Astrocyte of the hippocampus (primary cell): ENCODE measurements around the gene VEPH1.

Experiments
- DNase-seq: peaks from one replicate; pipeline ENCODE4 v3.0.0; 2011; ENCODE audit warnings: low read depth, low spot score

The VEPH1 gene

DNA sequence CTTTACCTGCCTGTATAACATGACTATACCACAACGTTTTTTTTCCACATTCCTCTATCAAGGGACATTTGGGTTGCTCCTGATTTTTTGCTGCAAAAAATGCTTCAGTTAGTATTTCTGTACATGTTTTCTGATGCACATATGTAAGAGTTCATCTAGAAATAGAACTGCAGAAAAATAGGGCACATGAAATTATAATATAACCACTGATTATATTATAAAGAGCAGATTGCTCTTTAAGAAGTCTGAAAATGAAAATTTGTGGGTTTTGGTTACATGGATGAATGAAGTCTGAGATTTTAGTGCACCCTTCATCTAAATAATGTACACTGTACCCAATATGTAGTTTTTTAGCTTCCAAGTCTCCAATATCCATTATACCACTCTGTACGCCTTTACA is 196.7 kb downstream of the VEPH1 start:
- no peak for DNase-seq

DNA sequence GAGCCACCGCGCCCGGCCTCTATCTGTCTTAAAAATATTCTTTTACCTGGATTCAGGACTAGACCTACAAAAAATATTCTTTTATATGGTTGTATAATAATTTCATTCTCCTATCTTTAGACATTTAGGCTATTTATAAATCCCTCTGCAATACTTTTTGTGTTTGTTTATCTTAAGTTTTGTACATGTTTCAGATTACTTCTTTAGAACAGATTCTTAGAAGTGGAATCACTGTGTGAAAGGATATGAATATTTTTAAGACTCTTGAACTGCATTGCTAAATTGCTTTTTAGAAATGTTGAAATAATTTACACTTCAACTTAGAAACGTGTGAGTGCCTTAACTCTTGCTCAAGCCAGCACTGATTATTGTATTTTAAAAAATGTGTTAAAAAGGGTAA is 197.8 kb downstream of the VEPH1 start:
- no peak for DNase-seq

DNA sequence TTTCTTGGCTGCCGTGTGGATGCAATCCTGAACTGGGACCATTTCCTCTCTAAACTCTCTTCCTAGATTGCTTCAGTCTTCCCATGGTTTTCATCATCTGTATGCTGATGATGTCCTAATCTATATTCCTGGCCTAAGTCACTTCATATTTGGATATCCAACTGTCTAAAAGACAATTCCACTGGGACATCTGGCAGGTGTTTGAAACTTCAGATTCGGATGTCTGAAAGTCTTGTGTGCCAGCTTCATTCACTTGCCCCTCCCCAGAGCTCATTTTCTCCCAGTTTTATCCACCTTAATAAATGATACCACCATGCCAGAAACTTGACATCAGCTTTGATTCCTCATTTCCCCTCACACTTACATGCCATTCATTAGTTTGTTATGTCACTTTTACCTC is 201.5 kb downstream of the VEPH1 start:
- no peak for DNase-seq

DNA sequence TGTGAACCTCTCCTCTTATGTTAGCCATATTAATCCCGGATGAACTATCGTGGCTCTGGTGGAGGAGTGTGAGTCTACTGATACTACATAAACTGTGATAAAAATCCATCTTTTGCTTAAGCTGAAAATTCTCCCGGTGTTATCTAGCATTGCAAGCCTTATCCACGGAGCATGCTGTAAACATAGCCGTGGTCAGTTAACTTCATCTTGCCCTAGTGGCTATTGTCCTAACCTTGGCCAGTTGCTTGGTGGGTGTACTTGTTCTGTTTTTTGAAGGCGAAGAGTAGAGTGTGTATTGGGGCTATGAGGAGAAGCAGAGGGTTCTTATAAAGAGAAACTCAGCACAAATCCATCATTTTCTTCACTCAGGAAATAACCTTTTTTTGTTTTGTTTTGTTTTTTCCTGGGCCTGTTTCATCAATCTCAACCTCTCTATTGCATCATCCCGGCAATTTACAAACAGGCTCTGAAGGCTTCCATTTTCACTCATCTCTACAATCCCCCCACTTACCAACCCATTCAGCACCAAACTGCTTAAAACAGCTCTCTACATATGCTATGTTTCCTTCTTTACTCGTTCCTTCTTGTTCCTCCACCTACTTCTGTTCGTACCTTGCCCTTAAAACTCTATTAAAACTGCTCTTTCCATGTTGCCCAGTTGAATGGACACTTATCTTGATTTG is 202.1 kb downstream of the VEPH1 start:
- no peak for DNase-seq

DNA sequence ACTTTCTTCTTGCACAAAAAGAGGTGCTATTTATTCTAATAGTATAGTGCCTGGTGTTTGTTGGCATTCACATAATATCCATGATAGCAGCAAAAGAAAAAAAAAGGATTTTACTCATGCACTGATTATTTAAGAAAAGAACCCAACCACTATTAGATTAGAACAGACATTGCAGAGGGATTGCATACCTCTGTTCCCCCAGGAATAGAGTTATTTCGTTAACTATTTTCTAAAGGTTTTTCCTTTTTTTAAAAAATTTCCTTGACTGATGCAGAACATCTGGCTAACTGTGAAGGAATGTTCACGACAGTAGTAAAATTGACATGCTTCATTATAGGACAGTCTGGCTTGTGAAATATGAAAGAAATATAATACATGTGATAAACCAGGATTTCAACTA is 203.1 kb downstream of the VEPH1 start:
- no peak for DNase-seq

DNA sequence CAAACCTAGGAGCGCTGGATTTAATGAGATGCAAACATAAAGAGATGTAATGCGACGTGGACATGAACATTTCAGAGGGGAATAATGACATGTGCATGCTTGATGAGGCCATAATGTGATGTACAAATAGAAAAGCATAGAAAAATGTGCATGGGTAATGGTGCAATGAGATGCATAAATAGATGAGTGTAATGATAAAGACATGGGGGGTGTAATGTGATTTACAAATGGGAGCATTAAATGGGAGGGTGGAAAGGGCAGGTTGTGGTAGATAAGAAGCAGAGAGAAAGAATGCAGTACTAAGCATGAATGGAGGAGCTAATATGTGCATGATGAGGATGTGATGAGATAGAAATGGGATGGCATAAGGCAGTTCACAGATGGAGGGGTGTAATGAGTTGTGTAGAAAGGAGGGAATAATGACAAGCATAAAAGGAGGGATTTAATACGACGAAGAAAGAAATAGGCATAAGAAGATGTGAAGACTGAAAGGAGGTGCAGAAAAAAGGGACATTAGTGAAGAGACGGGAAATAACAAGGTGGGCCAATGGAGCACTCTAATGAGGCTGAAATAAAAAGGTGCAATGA is 205.8 kb downstream of the VEPH1 start:
- no peak for DNase-seq

DNA sequence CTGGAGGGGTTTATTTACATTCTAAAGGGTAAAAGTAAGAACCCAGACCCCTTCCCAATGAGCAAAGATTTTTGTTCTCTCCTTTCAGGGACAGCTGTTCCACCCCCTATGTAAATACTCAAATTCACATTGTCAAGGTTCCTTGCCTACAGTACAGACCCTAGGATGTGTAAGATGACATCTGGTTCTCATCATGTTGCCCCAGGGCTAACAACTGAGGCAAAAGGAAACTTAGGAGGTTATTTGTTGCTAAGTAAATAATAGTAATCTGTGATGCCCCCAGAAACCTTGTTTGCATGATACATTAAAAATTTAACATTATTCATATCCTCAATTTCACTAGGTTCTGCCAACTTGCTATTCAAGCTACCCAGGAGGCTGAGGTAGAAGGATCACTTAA is 208.3 kb downstream of the VEPH1 start:
- no peak for DNase-seq

DNA sequence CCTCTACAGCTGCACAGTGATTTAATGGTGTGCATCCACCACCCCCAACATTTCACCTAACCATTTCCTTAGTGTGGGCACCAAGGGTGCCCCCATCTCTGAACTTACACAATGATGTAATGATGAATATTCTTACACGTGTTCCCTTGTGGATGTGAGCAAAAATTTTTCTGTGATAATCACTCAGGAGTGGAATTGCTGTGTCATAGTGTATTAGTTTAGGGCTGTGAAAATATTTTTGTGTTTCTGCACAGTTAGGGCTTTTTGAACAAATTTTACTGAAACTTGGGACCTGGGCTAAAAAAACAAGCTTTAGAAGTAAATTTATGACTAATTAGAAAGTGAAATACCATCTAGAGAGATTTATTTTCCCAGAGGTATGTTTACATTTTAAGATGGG is 208.7 kb downstream of the VEPH1 start:
- DNase-seq: no peak

DNA sequence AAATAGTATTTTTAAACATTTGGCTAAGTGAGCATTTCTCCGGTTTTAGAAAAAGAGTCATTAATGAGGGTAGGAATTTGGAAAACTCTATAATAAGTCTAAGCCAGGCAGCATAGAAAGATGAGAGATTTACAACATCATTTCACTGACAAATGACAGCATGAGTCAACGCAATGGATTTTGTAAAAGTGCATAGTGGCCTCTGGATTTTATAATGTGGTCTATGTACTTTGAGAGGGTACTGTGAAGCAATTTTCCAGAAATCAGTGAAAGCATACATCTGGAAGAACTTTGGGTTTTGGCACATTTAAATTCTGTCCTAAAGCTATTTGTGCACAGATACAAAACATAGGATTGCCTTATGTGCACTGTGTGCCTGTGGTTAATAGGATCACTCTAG is 212.4 kb downstream of the VEPH1 start:
- DNase-seq: peak; percentile 38

DNA sequence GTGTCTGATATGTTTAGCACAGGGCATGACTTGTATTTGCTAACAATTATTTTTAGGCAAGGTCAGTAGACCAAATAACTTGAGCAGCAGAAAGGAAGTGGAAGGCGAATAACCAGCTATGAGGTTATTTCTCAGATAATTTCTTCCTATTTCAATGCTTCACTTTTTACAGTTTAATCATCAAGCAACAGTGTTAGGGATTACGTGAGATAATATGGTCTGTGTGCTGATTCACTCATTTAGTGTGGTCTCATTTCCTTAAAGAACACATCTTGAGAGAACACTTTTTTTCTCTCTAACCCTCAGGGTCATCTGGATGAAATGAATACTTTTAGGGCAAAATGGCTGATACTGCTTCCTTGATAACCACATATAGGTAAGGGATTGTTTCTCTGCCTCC is 217.2 kb downstream of the VEPH1 start:
- DNase-seq: no peak

DNA sequence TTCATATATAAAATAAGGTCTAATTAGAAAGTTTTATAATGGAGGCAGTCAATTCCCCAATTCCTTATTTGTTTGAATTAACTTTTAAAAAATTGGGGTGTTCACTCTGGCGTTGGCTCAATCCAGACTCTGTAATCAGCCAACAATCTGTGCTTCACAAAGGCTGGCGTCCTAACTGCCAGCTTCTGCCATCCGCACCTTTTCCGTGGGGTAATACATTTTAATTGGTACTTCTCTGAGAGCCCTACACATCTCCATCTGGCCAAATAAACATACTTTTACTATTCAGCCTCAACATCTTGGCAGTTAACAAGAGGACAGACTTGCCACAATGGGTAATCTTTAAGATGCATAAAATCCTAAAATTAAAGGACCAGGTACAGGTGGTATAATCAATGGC is 218.1 kb downstream of the VEPH1 start:
- no peak for DNase-seq

DNA sequence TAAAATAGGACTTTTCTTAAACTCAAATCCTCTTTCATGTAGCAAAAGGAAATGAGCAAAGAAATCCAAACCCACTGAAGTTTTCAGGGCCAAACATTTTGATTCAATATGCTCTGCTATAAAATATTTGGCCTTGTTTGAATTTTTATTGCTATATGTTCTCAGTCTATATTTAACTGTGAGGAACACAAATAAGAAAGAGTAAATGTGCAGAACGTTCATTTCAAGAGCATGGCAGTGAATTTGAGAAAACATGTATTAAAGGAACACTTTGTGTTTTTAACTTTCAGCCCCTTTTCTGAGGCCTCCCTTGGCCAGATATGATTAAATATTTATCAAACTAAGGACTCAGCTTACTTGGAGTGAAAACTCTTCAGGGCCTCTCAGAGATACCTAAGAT is 218.5 kb downstream of the VEPH1 start:
- no peak for DNase-seq

DNA sequence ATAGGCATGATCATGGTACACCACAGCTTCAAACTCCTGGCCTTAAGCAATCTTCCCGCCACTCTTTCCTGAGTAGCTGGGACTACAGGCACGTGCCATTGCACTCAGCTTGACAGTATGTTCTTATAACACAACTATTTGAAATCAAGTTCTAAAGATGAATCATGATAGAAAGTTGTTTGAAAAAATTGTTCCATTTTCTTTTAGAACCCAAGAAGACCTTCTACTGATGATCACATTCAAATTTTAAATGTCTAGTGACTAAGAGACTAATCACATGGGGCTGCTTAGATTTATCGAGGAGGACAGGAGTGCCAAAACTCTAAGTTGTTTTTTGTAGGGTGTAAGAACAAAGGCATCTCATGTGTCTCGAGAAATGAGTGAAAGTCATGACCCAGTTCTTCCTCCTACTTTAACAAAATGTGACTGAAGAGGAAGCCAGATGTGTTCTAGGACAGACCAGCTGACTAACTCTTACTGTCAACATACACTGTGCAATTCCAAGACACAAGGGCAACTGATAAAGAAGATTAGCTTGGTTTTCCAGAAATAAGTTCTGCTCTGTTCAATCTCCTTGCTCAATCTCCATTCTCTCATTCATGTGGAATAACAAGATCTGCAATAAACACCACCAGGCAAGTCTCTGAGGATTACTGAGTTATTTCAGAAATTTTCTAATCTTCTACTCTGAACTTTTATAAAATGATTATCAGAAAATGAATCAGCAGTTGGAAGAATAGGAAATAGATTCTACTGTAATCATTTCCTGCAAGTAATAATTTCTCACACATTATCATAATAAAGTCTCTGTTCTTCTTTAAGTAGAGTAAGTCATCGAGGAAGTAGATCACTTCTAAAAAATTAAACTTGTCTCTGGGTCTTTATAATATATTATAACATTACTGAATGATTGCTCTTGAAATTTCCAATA is 220.7 kb downstream of the VEPH1 start:
- DNase-seq: peak; percentile 18

DNA sequence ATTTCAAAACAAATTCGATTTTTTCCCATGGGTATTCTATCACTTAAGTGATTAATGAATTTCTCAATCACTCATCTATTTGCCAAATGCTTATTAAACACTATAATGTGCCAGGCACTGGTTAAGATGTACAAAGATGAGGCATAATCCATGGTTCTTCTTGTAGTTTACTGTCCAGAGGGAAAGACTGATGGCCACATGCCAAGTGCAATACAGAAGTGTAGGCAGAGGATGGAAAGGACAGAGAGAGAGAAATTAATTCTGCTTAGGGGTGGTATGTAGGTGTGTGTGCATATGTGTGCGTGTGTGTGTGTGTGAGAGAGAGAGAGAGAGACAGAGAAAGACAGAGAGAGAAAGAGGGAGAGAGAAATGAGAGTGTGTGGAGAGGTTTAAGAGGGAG is 222.4 kb downstream of the VEPH1 start:
- DNase-seq: no peak

DNA sequence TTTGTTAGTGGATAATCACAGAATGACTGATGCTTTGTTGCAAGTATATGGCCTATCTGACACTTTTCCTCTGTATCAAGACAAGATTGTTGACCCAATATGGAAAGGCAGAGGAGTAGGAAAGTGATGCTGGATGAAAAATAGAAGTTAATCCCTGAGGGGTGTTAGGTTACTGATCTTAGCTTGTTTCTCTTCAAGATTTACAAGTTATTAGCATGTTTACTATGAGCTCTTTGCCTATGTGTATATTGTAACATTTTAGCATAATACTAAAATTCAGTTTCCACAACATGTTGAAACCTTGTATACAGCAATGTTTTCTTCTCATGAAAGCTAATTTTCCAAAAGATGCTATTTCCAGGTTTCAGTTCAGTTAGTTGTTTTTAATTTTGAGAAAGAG is 222.9 kb downstream of the VEPH1 start:
- no peak for DNase-seq

DNA sequence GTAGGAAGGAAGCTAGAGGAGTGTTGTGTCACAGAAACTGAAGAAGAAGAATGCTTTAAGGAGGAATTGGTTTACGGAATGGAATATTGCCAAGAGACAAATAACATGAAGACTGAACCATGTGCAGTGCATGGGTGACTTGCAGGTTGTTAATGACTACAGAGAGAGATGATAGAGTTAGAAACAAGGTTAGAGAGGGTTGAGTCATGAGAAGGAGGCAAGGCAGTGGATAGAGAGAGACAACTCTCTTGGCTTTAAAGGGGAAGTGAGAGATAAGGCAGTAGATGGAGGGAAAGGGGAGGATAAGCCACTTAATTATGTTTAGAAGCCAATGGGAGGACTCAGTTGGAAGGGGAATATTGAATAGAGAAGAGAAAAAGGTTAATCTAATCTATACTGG is 224.0 kb downstream of the VEPH1 start:
- no peak for DNase-seq

DNA sequence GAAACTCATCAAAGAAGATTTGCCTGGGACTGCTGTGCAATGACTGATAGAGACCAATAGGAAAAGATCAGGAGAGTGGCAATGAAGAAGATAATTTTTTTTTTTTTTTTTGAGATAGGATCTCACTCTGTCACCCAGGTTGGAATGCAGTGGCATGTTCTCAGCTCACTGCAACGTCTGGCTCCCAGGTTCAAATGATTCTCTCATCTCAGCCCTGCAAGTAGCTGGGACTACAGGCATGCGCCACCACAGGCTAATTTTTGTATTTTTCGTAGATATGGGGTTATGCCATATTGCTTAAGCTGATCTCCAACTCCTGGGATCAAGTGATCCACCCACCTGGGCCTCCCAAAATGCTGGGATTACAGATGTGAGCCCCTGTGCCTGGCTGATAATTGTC is 226.4 kb downstream of the VEPH1 start:
- no peak for DNase-seq

DNA sequence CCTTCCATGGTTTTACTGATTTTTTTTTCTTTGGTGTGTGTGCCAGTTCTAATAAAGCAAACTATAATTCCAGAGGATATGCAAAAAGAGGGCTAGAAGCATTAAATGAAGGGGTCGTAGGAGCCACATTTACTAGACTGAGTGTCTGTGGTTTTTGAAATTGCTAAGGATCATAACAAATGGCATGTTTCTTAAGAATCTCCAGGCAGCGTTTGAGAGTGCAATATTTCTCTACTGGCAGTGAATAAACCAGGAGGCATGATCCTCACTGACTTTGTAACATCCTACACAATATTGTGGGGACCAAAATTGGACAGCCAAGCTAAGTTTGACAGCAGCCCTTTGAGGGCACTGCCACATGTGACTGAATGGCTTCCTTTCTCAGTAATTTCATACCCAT is 227.4 kb downstream of the VEPH1 start:
- DNase-seq: no peak

DNA sequence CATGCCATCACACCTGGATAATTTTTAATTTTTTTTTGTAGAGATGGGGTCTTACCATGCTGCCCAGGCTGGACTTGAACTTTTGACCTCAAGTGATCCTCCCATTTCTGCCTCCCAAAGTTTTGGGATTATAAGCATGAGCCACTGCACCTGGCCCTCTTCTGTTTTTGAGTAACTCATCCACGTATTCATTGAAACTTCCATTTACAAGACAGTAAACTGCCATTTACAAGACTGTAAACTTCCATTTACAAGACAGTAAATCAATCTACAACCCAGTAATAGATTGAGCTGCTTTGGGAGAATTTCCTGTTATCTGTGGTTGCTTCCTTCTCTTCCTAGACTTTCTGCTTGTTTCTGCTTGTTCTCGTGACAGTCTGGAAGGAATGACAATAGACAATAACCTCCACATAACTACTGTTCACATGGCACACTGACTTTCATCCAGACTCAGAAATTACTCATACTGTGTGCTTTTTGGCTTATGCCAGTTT is 228.5 kb downstream of the VEPH1 start:
- DNase-seq: no peak

DNA sequence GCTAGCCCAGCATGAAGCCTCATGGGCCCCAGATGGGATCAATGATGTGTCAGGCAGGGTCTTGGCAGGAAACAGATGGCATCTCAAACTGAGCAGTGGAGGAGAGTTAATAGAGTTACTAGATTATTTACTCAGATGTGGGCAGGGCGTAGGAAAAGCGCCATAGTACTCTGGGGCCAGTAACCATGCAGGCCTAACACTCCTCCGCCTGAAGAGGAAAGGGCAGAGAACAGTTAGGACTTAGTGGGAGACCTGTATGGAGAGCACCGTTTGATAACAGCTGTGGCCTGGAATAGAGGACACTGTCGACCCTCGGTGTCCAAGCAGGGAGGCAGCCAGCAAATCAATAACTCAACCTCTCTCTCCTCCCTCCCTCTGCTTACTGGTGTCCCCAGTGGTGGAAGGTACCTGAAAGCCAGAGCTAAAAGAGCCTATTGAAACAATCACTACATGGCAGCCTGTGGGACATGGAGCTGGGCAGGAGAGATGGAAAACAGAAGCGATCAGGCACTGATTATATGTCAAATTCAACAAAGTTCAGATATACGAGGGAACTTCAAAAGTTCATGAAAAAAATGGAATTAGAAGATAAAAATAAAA is 231.8 kb downstream of the VEPH1 start:
- no peak for DNase-seq

DNA sequence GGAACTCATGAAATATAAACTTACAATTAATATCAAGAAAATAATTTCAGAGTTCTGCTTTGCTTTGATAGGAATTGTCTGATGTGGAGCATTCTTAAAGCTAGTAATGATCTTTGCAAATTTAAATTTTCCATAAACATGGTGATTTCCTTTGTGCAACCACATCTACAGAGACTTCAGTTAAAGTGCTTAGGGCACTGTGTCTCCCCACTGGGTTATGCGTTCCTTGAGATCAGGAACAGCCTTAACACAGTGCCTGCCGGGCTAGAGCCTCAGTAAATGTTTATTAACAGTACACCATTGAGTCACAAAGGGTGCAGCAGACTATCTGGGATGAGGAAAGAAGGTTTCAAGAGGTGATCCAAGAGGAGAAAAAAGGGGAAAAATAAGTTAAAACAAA is 235.2 kb downstream of the VEPH1 start:
- no peak for DNase-seq

DNA sequence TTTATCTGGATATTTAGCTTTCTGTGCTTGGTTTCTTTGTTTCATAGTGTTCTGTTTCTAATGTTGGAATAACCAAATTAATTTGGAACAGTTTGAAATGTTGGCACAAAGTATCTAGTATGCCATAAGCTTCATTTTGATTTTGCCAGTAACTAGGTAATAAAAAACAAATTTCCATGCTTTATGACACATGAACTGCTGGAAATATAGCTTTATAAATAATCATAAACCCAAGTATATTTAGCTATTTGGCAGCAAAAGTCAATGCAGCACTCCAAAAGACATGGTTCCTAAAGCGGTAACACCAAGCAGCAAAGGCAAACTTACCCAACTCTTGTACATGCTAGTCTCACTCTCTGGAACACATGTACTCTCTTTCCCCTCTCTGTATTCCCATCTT is 237.3 kb downstream of the VEPH1 start:
- DNase-seq: no peak
